SK-N-SH treated with all-trans-retinoic acid at 6 μM for 48 hours (cell line): Measurements from ENCODE around the gene HIVEP3.

Source experiments
- GLIS3 ChIP-seq: fragments of 250-450 bp; sonication (Bioruptor Pico); IDR thresholded peaks from 2 replicates; pipeline ENCODE4 v1.5.0; 2020; ENCODE audit warnings: mild to moderate bottlenecking, moderate library complexity
- PATZ1 ChIP-seq: fragments of 250-450 bp; sonication (Bioruptor Pico); IDR thresholded peaks from 2 replicates; pipeline ENCODE4 v1.8.0; 2020; ENCODE audit warnings: mild to moderate bottlenecking, moderate library complexity, borderline replicate concordance
- RARB ChIP-seq: fragments of 250-450 bp; sonication (Bioruptor Pico); IDR thresholded peaks from 2 replicates; pipeline ENCODE4 v1.8.0; 2021; ENCODE audit warnings: mild to moderate bottlenecking, moderate library complexity
- ZC3H10 ChIP-seq: fragments of 250-450 bp; sonication (Bioruptor Pico); IDR thresholded peaks from 2 replicates; pipeline ENCODE4 v1.5.1; 2021; ENCODE audit warnings: mild to moderate bottlenecking, moderate library complexity

GRCh38 chr1:41498391-41498790, 420.3 kb downstream of the HIVEP3 start:
- no peak for TF ChIP-seq GLIS3 (CRISPR knock-in tag)
- TF ChIP-seq RARB (CRISPR knock-in tag), result no peak
- no peak for TF ChIP-seq ZC3H10 (CRISPR knock-in tag)
- TF ChIP-seq PATZ1 (CRISPR knock-in tag), result no peak
